PC-9 (cell line): Measurements from ENCODE around the gene SERINC2. TPM values are rescaled to one million over a fixed set of nuclear protein-coding genes. Genes with fewer than 3 reads are reported as not detected.

Experiments
- BruUV-seq: library from RNA; stranded (reverse); fragments of 400-500 nt; replicated peaks from 2 replicates; lab custom pipeline; 2021; lab: Mats Ljungman, UMichigan
- CTCF ChIA-PET: fragments of 300-600 bp; sonication (Branson Sonifier 250); formaldehyde crosslinking; loops from one replicate; lab custom pipeline; 2022; ENCODE audit warnings: antibody characterized with exemption; lab: Charles Lee
- POLR2A ChIA-PET: fragments of 300-600 bp; sonication (Branson Sonifier 250); formaldehyde crosslinking; loops from one replicate; lab custom pipeline; 2022; ENCODE audit warnings: antibody characterized with exemption; ENCODE audit not compliant: unreplicated experiment; lab: Charles Lee
- DNase-seq, 2 experiments: peaks; one replicate each; pipeline versions ENCODE4 v3.0.0 to v3.0.0-alpha.2; 2015 to 2022; ENCODE audit warnings: mixed read lengths in 1 of 2
- H2AFZ ChIP-seq: fragments of 200-600 bp; sonication (generic); 2 replicates; pipeline ENCODE4 v1.8.1; 2017; ENCODE audit warnings: antibody characterized with exemption
- H3F3A ChIP-seq: fragments of 200-600 bp; sonication (generic); 2 replicates; pipeline ENCODE4 v1.8.1; 2017; ENCODE audit warnings: antibody characterized with exemption, mild to moderate bottlenecking, low read depth; ENCODE audit not compliant: insufficient read depth
- H3K27ac ChIP-seq: fragments of 200-600 bp; sonication (generic); 2 replicates; pipeline ENCODE4 v1.6.1; 2016; ENCODE audit warnings: mixed run types
- H3K27me3 ChIP-seq: fragments of 200-600 bp; sonication (generic); 2 replicates; pipeline ENCODE4 v1.6.1; 2016; ENCODE audit warnings: low read depth, mixed run types; ENCODE audit not compliant: insufficient read depth
- H3K36me3 ChIP-seq: fragments of 200-600 bp; sonication (generic); 2 replicates; pipeline ENCODE4 v1.6.1; 2016; ENCODE audit warnings: low read depth, mixed run types
- H3K4me1 ChIP-seq: fragments of 200-600 bp; sonication (generic); replicated peaks from 2 replicates; pipeline ENCODE4 v1.6.1; 2016; ENCODE audit warnings: mixed run types; ENCODE audit not compliant: insufficient read depth
- H3K4me2 ChIP-seq: fragments of 200-600 bp; sonication (generic); 2 replicates; pipeline ENCODE4 v1.6.1; 2017; ENCODE audit warnings: mixed run types
- H3K4me3 ChIP-seq: fragments of 200-600 bp; sonication (generic); 2 replicates; pipeline ENCODE4 v1.6.1; 2016; ENCODE audit warnings: mixed run types
- H3K79me2 ChIP-seq: fragments of 200-600 bp; sonication (generic); 2 replicates; pipeline ENCODE4 v1.6.1; 2017; ENCODE audit warnings: low read depth, mixed run types
- H3K9me2 ChIP-seq: fragments of 200-600 bp; sonication (generic); 2 replicates; pipeline ENCODE4 v1.8.1; 2017; ENCODE audit warnings: mild to moderate bottlenecking; ENCODE audit not compliant: insufficient read depth
- H3K9me3 ChIP-seq: fragments of 200-600 bp; sonication (generic); 2 replicates; pipeline ENCODE4 v1.8.1; 2016; ENCODE audit warnings: low read depth; ENCODE audit not compliant: insufficient read depth
- H4K20me1 ChIP-seq: fragments of 200-600 bp; sonication (generic); 2 replicates; pipeline ENCODE4 v1.8.1; 2017; ENCODE audit not compliant: insufficient read depth
- CTCF ChIP-seq: fragments of 200-600 bp; sonication (generic); conservative IDR thresholded peaks from 2 replicates; pipeline ENCODE4 v1.6.1; 2017; ENCODE audit warnings: mixed run types, antibody characterized with exemption, mild to moderate bottlenecking, moderate library complexity
- EZH2 ChIP-seq: fragments of 200-600 bp; sonication (generic); IDR thresholded peaks from 2 replicates; pipeline ENCODE4 v1.8.0; 2017; ENCODE audit warnings: antibody characterized with exemption, low read depth
- intact Hi-C: fragments of 100-400 bp; cut with micrococcal nuclease; formaldehyde crosslinking; loops from one replicate; pipeline ENCODE4 v1.10.0; 2022; ENCODE audit not compliant: unreplicated experiment
- total RNA-seq: library from RNA; stranded (reverse); gene quantifications from 2 replicates; pipeline ENCODE4 v1.2.3, GENCODE V29; 2021

The SERINC2 gene
- total RNA-seq, 1 experiment from 2014 or later, result 36.0 TPM

GRCh38 chr1:31437433-31438037, 24.5 kb downstream of the SERINC2 start:
- Histone ChIP-seq H3K9me3 (peaks cover 28% of the 10 kb centered on the region), H3K4me1 (no peaks in the 10 kb centered on the region), H2AFZ (no peak overlapping the region), H3K4me2 (no peak overlapping the region), H3K9me2 (no peaks in the 10 kb centered on the region), H3K4me3 (no peak overlapping the region), H3K27ac (no peak overlapping the region), H3K79me2 (no peaks in the 10 kb centered on the region), H4K20me1 (no peaks in the 10 kb centered on the region), H3F3A (peaks cover 99% of the 10 kb centered on the region), H3K36me3 (no peaks in the 10 kb centered on the region), H3K27me3 (no peaks in the 10 kb centered on the region)
- ChIA-PET CTCF (no interaction called here), POLR2A (no interaction called here)
- intact Hi-C loops, result no loop called here
- BruUV-seq, result no TSS peak
- no peak for DNase-seq
- no peak for TF ChIP-seq CTCF

GRCh38 chr1:31439276-31439675, 26.3 kb downstream of the SERINC2 start:
- Histone ChIP-seq H4K20me1 (no peaks in the 10 kb centered on the region), H3K9me3 (peaks cover 41% of the 10 kb centered on the region), H2AFZ (no peak overlapping the region), H3K36me3 (no peaks in the 10 kb centered on the region; the same call in 1 of the 2 replicates), H3K4me3 (no peak overlapping the region), H3K27ac (no peak overlapping the region), H3K4me1 (no peaks in the 10 kb centered on the region), H3K27me3 (no peaks in the 10 kb centered on the region), H3K4me2 (no peak overlapping the region), H3K79me2 (no peaks in the 10 kb centered on the region), H3K9me2 (no peaks in the 10 kb centered on the region), H3F3A (peaks cover 99% of the 10 kb centered on the region)
- intact Hi-C loops, result no loop called here
- TF ChIP-seq EZH2, result no peak
- no TSS peak for BruUV-seq
- DNase-seq, result no peak
- ChIA-PET CTCF (no interaction called here), POLR2A (no interaction called here)

GRCh38 chr1:31441073-31441472, 28.1 kb downstream of the SERINC2 start:
- Histone ChIP-seq H3K36me3 (no peaks in the 10 kb centered on the region; the same call in 1 of the 2 replicates), H3K4me3 (no peak overlapping the region), H3K79me2 (no peaks in the 10 kb centered on the region), H3F3A (peaks cover 98% of the 10 kb centered on the region), H3K4me2 (no peak overlapping the region), H3K9me2 (no peaks in the 10 kb centered on the region), H3K4me1 (no peaks in the 10 kb centered on the region), H3K27me3 (no peaks in the 10 kb centered on the region), H2AFZ (no peak overlapping the region), H3K27ac (no peak overlapping the region), H3K9me3 (peaks cover 42% of the 10 kb centered on the region), H4K20me1 (no peaks in the 10 kb centered on the region)
- no peak for DNase-seq
- TF ChIP-seq CTCF (no peak), EZH2 (no peak)
- CTCF ChIA-PET, result no interaction called here
- intact Hi-C loops, result no loop called here
- POLR2A ChIA-PET, result interaction anchor here (0.7 kb wide), 1 partner anchor 774 kb away, joined by 4 read pairs; no protein-coding TSS in a partner anchor
- no TSS peak for BruUV-seq
